Gastroesophageal sphincter (tissue), 4 donors: ENCODE data around the gene SPEM3. TPM values are rescaled to one million over a fixed set of nuclear protein-coding genes. Genes with fewer than 3 reads are reported as not detected.

Experiments used
- ATAC-seq: fragments of 150-250 bp; one replicate; pipeline ENCODE4 v1.9.1; 2016; ENCODE audit warnings: mild to moderate bottlenecking, moderate library complexity
- H3K27ac ChIP-seq, 4 donors: fragments of 200-600 bp; sonication (generic) in 3 of 4; 1 replicate in 3 of 4; 2 replicates in 1 of 4; pipeline ENCODE4 v1.5.1; 2016 to 2019
- H3K27me3 ChIP-seq: fragments of 200-600 bp; sonication (generic); one replicate; pipeline ENCODE4 v1.5.1; 2019
- H3K36me3 ChIP-seq, 2 donors: fragments of 200-600 bp; sonication (generic); one replicate each; pipeline ENCODE4 v1.5.1; 2019; ENCODE audit warnings: control low read depth in 1 of 2
- H3K4me1 ChIP-seq, 3 donors: fragments of 200-600 bp; sonication (generic); 1 replicate in 2 of 3; 2 replicates in 1 of 3; pipeline ENCODE4 v1.5.1; 2016 to 2019; ENCODE audit warnings: control low read depth in 2 of 3
- H3K4me3 ChIP-seq, 2 donors: fragments of 200-600 bp; sonication (generic); one replicate each; pipeline ENCODE4 v1.5.1; 2019; ENCODE audit warnings: mild to moderate bottlenecking in 1 of 2, moderate library complexity in 1 of 2
- H3K9me3 ChIP-seq, 3 donors: fragments of 200-600 bp; sonication (generic); one replicate each; pipeline ENCODE4 v1.5.1; 2017 to 2019; ENCODE audit warnings: control low read depth in 2 of 3
- CTCF ChIP-seq, 4 experiments: fragments of 200-600 bp in 2 of 4; fragments of 450-650 bp in 2 of 4; sonication (generic) in 1 of 4; IDR thresholded peaks; one replicate each; pipeline ENCODE4 v1.5.1; 2017 to 2019; ENCODE audit warnings: antibody characterized with exemption in 4 of 4, mild to moderate bottlenecking in 2 of 4, moderate library complexity in 2 of 4
- EP300 ChIP-seq: sonication (generic); formaldehyde crosslinking; IDR thresholded peaks from one replicate; pipeline ENCODE4 v1.6.1; 2017; ENCODE audit warnings: antibody characterized with exemption, mild to moderate bottlenecking
- POLR2A ChIP-seq, 2 donors: fragments of 450-650 bp; IDR thresholded peaks; one replicate each; pipeline ENCODE4 v1.6.1; 2017; ENCODE audit warnings: antibody characterized with exemption in 2 of 2, mild to moderate bottlenecking in 2 of 2, moderate library complexity in 1 of 2
- POLR2AphosphoS5 ChIP-seq: sonication (generic); formaldehyde crosslinking; IDR thresholded peaks from one replicate; pipeline ENCODE4 v1.6.1; 2017; ENCODE audit warnings: antibody characterized with exemption
- WGBS, 2 donors: methylation state at CpG; one replicate each; pipeline ENCODE4 v1.1.5; 2018; ENCODE audit warnings: low coverage in 1 of 2; 5-methylcytosine and 5-hydroxymethylcytosine counted together
- total RNA-seq, 4 donors: library from RNA; depleted of rRNA; stranded (reverse); fragments of >200 nt; gene quantifications; one replicate each; pipeline ENCODE4 v1.1.0, GENCODE V29; 2016

The SPEM3 gene
- total RNA-seq, 4 donors from 2014 or later, result 0.08 TPM; not detected in 3

- Histone ChIP-seq H3K4me1 (peaks cover 0 to 2% (median 0%) of the 10 kb centered on the region in 3 donors), H3K27ac (no peak overlapping the region), H3K27me3 (peaks cover 24% of the 10 kb centered on the region), H3K4me3 (no peak overlapping the region), H3K36me3 (no peaks in the 10 kb centered on the region), H3K9me3 (no peaks in the 10 kb centered on the region)
- ATAC-seq, result no peak
- WGBS, 2 donors, result 93% methylated on average over 5 of the region's 10 CpGs; no CpG with 5 or more reads in 1 of the 2 donors
- no peak for TF ChIP-seq POLR2A (IDR thresholded peaks at IDR 0.05)
- TF ChIP-seq POLR2AphosphoS5, result no peak
- no peak for TF ChIP-seq CTCF (IDR thresholded peaks at IDR 0.05)
- no peak for TF ChIP-seq EP300
Measured at GRCh38 chr17:7429722-7430121, 1.1 kb downstream of the SPEM3 start.

- H3K9me3 ChIP-seq, result no peaks in the 10 kb centered on the region
- no peak overlapping the region for H3K27ac ChIP-seq
- peaks cover 0 to 17% (median 8%) of the 10 kb centered on the region in 3 donors for H3K4me1 ChIP-seq
- TF ChIP-seq EP300 (no peak), POLR2AphosphoS5 (no peak), POLR2A (IDR thresholded peaks at IDR 0.05) (no peak), CTCF (IDR thresholded peaks at IDR 0.05) (no peak)
- no peaks in the 10 kb centered on the region for H3K36me3 ChIP-seq
- peaks cover 37% of the 10 kb centered on the region for H3K27me3 ChIP-seq
- H3K4me3 ChIP-seq, result no peak overlapping the region
- ATAC-seq, result no peak
- 100% methylated on average over 1 of the region's 1 CpG; no CpG with 5 or more reads in 1 of the 2 donors for WGBS, 2 donors
Measured at GRCh38 chr17:7431231-7431630, 2.6 kb downstream of the SPEM3 start.

GRCh38 chr17:7432296-7432695 is 3.6 kb downstream of the SPEM3 start:
- Histone ChIP-seq H3K36me3 (no peaks in the 10 kb centered on the region), H3K4me1 (peaks cover 2 to 27% (median 19%) of the 10 kb centered on the region in 3 donors), H3K27ac (no peak overlapping the region), H3K9me3 (no peaks in the 10 kb centered on the region), H3K4me3 (no peak overlapping the region), H3K27me3 (peaks cover 45% of the 10 kb centered on the region)
- TF ChIP-seq POLR2AphosphoS5 (no peak), CTCF (IDR thresholded peaks at IDR 0.05) (no peak), POLR2A (IDR thresholded peaks at IDR 0.05) (no peak), EP300 (no peak)
- ATAC-seq, result no peak
- WGBS, 2 donors, result 100% methylated on average over 2 of the region's 11 CpGs; no CpG with 5 or more reads in 1 of the 2 donors

GRCh38 chr17:7435676-7436555 is 7.3 kb downstream of the SPEM3 start:
- Histone ChIP-seq H3K9me3 (no peaks in the 10 kb centered on the region), H3K27ac (peak overlapping the region in 3 of 4 donors; percentile 52 to 77 (median 75)), H3K36me3 (no peaks in the 10 kb centered on the region), H3K27me3 (peaks cover 81% of the 10 kb centered on the region), H3K4me3 (peak overlapping the region; percentile 26 to 49), H3K4me1 (peaks cover 5 to 64% (median 36%) of the 10 kb centered on the region in 3 donors)
- ATAC-seq, result no peak
- no CpG with 5 or more reads among the region's 49 CpGs for WGBS, 2 donors
- TF ChIP-seq POLR2A (IDR thresholded peaks at IDR 0.05) (no peak), CTCF (IDR thresholded peaks at IDR 0.05) (no peak), EP300 (no peak), POLR2AphosphoS5 (no peak)
